SK-N-SH (cell line): Measurements from ENCODE around the gene PHGDH. TPM values are rescaled to one million over a fixed set of nuclear protein-coding genes. Genes with fewer than 3 reads are reported as not detected.

Experiments used
- CTCF ChIA-PET: fragments of 300-600, 350-600 bp; formaldehyde crosslinking; extraction: SDS; loops from one replicate; lab custom pipeline; 2021; lab: Yijun Ruan, JAX
- POLR2A ChIA-PET: fragments of 350-600 bp; sonication (Branson Sonifier 250); formaldehyde crosslinking; extraction: SDS; loops from one replicate; lab custom pipeline; 2020; ENCODE audit warnings: antibody characterized with exemption, inconsistent platforms; lab: Yijun Ruan, JAX
- DNase-seq: peaks from one replicate; pipeline ENCODE4 v3.0.0; 2012
- H2AFZ ChIP-seq: fragments of 200-600 bp; sonication (generic); 2 replicates; pipeline ENCODE4 v1.8.1; 2016; ENCODE audit warnings: antibody characterized with exemption, mild to moderate bottlenecking, low read depth
- H3F3A ChIP-seq: fragments of 200-600 bp; sonication (generic); replicated peaks from 2 replicates; pipeline ENCODE3; 2016; ENCODE audit warnings: antibody characterized with exemption, mild to moderate bottlenecking; ENCODE audit not compliant: insufficient read depth
- H3K27ac ChIP-seq, 2 experiments: fragments of 200-500 bp in 1 of 2; fragments of 200-600 bp in 1 of 2; sonication (Bioruptor generic) in 1 of 2; sonication (generic), shearing (Covaris generic) in 1 of 2; 2 replicates each; pipeline versions ENCODE4 v1.5.1 to v1.6.1; 2014 to 2016; ENCODE audit warnings: low read depth in 2 of 2, inconsistent platforms in 1 of 2, low read length in 1 of 2, mild to moderate bottlenecking in 1 of 2, mixed read lengths in 1 of 2
- H3K27me3 ChIP-seq: fragments of 200-600 bp; sonication (generic), shearing (Covaris generic); 2 replicates; pipeline ENCODE4 v1.6.1; 2016; ENCODE audit warnings: mixed run types; ENCODE audit not compliant: insufficient read depth
- H3K36me3 ChIP-seq, 2 experiments: fragments of 200-500 bp in 1 of 2; fragments of 200-600 bp in 1 of 2; sonication (Bioruptor generic) in 1 of 2; sonication (generic) in 1 of 2; replicated peaks in 1 of 2; 2 replicates each; pipeline versions ENCODE3 to v1.5.1; 2014 to 2016; ENCODE audit warnings: low read length in 1 of 2, mild to moderate bottlenecking in 1 of 2; ENCODE audit not compliant: insufficient read depth in 2 of 2, control insufficient read depth in 1 of 2
- H3K4me1 ChIP-seq, 2 experiments: fragments of 200-500 bp in 1 of 2; fragments of 200-600 bp in 1 of 2; sonication (Bioruptor generic) in 1 of 2; sonication (generic), shearing (Covaris generic) in 1 of 2; 2 replicates each; pipeline versions ENCODE4 v1.5.1 to v1.6.1; 2014 to 2016; ENCODE audit warnings: low read depth in 1 of 2, low read length in 1 of 2, mixed run types in 1 of 2; ENCODE audit not compliant: insufficient read depth in 2 of 2, control insufficient read depth in 1 of 2
- H3K4me2 ChIP-seq: fragments of 200-600 bp; sonication (generic), shearing (Covaris generic); 2 replicates; pipeline ENCODE4 v1.6.1; 2017; ENCODE audit warnings: mixed run types
- H3K4me3 ChIP-seq, 2 experiments: fragments of 200-500 bp in 1 of 2; fragments of 200-600 bp in 1 of 2; sonication (Bioruptor generic) in 1 of 2; sonication (generic), shearing (Covaris generic) in 1 of 2; 2 replicates each; pipeline versions ENCODE4 v1.5.1 to v1.8.1; 2014 to 2016; ENCODE audit warnings: low read depth in 2 of 2, inconsistent platforms in 1 of 2, low read length in 1 of 2, mild to moderate bottlenecking in 1 of 2, mixed read lengths in 1 of 2, moderate library complexity in 1 of 2
- H3K79me2 ChIP-seq: fragments of 200-600 bp; sonication (generic); 2 replicates; pipeline ENCODE4 v1.8.1; 2017; ENCODE audit warnings: mild to moderate bottlenecking; ENCODE audit not compliant: insufficient read depth
- H3K9ac ChIP-seq: fragments of 200-600 bp; sonication (generic); 2 replicates; pipeline ENCODE4 v1.6.1; 2017; ENCODE audit warnings: mixed run types
- H3K9me2 ChIP-seq: fragments of 200-600 bp; sonication (generic); 2 replicates; pipeline ENCODE4 v1.6.1; 2017; ENCODE audit warnings: mixed run types
- H3K9me3 ChIP-seq: fragments of 200-600 bp; sonication (generic); 2 replicates; pipeline ENCODE4 v1.6.1; 2017; ENCODE audit warnings: mixed run types, mild to moderate bottlenecking, moderate library complexity
- H4K20me1 ChIP-seq: fragments of 200-600 bp; sonication (generic); 2 replicates; pipeline ENCODE4 v1.6.1; 2017; ENCODE audit warnings: mild to moderate bottlenecking, mixed run types; ENCODE audit not compliant: insufficient read depth
- FOSL2 ChIP-seq: IDR thresholded peaks from 2 replicates; pipeline ENCODE4 v1.4.0; 2012; ENCODE audit warnings: low read depth, mild to moderate bottlenecking, moderate library complexity, borderline replicate concordance
- GABPA ChIP-seq: IDR thresholded peaks from 2 replicates; pipeline ENCODE4 v1.4.0; 2012; ENCODE audit warnings: low read depth, mild to moderate bottlenecking
- GATA2 ChIP-seq: sonication (generic); formaldehyde crosslinking; IDR thresholded peaks from 2 replicates; pipeline ENCODE4 v1.5.0; 2020; ENCODE audit warnings: mild to moderate bottlenecking, missing genetic modification reagents
- MEF2A ChIP-seq: IDR thresholded peaks from 2 replicates; pipeline ENCODE4 v1.4.0; 2012; ENCODE audit warnings: low read depth, borderline replicate concordance
- MXI1 ChIP-seq: IDR thresholded peaks from 2 replicates; pipeline ENCODE4 v1.6.1; 2012; ENCODE audit warnings: mild to moderate bottlenecking, low read depth, low read length, improper control_type of control experiment
- RFX5 ChIP-seq: IDR thresholded peaks from 2 replicates; pipeline ENCODE4 v1.6.1; 2012; ENCODE audit warnings: mild to moderate bottlenecking, improper control_type of control experiment, low read length
- TAF1 ChIP-seq: IDR thresholded peaks from 2 replicates; pipeline ENCODE4 v1.6.1; 2012; ENCODE audit warnings: low read depth, mild to moderate bottlenecking, low read length, moderate library complexity, borderline replicate concordance
- TCF12 ChIP-seq: IDR thresholded peaks from 2 replicates; pipeline ENCODE4 v1.4.0; 2012
- TEAD4 ChIP-seq: IDR thresholded peaks from 2 replicates; pipeline ENCODE4 v1.4.0; 2012; ENCODE audit warnings: mild to moderate bottlenecking, borderline replicate concordance; ENCODE audit not compliant: insufficient read depth
- USF1 ChIP-seq: IDR thresholded peaks from 2 replicates; pipeline ENCODE4 v1.4.0; 2012; ENCODE audit warnings: low read depth, borderline replicate concordance
- USF2 ChIP-seq: fragments of 150-350 bp; IDR thresholded peaks from 2 replicates; pipeline ENCODE4 v1.6.1; 2017; ENCODE audit warnings: antibody characterized with exemption, low read length, low read depth, borderline replicate concordance
- WGBS: methylation state at CpG from one replicate; pipeline ENCODE4 v1.1.6; 2017; ENCODE audit warnings: low lambda C conversion rate; 5-methylcytosine and 5-hydroxymethylcytosine counted together
- polyA plus RNA-seq, 3 experiments: library from polyadenylated mRNA; depleted of rRNA; stranded (reverse); fragments of >200 nt; gene quantifications; 2 replicates each; pipeline ENCODE4 v1.2.3, GENCODE V29; 2012
- TF ChIP-seq, protein P1 (sequence below): IDR thresholded peaks from 2 replicates; pipeline ENCODE4; 2012
- TF ChIP-seq, protein P2 (sequence below): fragments of 150-350 bp; IDR thresholded peaks from 2 replicates; pipeline ENCODE4 v1.6.1; 2016; ENCODE audit warnings: mild to moderate bottlenecking, low read depth, low read length
- TF ChIP-seq, protein P3 (sequence below): IDR thresholded peaks from 2 replicates; pipeline ENCODE4 v1.4.0; 2012; ENCODE audit warnings: low read depth, borderline replicate concordance

PHGDH gene
- polyA plus RNA-seq, 1 of the 3 experiments (the other 2 are of a cell fraction): 30.2 TPM

DNA sequence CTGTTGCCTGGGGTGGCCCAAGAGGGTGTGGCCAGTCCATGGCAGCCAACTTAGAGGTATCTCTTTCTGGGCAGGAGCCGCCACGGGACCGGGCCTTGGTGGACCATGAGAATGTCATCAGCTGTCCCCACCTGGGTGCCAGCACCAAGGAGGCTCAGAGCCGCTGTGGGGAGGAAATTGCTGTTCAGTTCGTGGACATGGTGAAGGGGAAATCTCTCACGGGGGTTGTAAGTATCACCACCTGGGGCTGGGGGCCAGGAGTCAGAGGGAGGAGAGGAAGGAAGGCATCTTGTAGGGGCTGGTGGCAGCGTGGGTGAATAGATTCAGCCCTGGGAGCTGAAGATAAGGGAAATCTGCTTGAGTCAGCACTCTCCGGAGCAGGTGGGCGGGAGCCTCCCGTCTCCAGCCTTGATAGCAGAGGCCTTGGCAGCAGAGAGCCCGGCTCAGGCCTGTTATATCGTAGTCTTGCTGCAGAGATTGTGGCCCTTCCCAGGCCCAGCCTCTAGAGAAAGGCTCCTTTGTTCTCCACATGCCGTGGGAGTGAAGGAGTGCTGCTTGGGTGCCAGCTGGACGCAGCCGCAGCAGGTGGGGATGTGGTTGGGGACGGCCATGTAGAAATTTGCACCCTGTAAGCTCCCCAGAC lies 25.4 kb downstream of the PHGDH start:
- Histone ChIP-seq H3K27ac (no peak overlapping the region; a peak in 1 of 4 replicates), H3K9me2 (no peaks in the 10 kb centered on the region)
- CTCF ChIA-PET: interaction anchor here (1.4 kb wide), 1 partner anchor 22 kb away, joined by 4 read pairs; no protein-coding TSS in a partner anchor

DNA sequence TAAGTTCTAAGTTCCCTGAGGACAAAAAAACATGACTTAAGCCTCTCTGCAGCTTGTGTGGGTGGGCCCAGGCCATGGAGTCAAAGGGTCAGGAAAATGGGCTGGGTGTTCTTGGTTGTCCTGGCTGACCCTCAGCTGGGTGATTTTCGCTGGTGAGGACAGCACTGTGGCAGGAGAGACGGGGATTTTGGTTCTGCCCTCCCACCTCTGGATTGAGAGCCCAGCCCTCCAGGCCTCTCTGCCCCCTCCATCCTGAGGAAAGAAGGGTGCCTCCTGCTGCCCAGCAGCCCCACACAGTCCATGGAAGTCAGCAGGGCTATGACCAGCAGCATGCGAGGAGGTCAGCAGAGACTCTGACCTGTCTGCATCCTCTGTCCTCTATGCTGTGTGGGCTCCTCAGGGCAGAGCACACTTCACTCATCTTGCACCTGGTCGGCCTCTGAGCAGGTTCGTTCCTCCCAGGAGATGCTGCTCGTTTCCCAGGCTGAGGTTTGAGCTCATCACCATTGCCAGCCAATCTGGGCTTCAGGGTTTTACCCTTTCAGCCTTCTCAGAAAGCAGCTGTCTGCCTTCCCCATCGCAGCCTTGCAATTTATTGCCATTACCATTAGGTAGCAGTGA lies 26.5 kb downstream of the PHGDH start:
- CTCF ChIA-PET: interaction anchor here (1.4 kb wide), 1 partner anchor 23 kb away, joined by 4 read pairs; no protein-coding TSS in a partner anchor
- H4K20me1 ChIP-seq: no peaks in the 10 kb centered on the region

More for the DNA sequence above, 25.4 kb downstream of the PHGDH start:
- 95% methylated on average over 10 of the region's 16 CpGs for WGBS
- H3K9ac ChIP-seq: no peak overlapping the region
- H3K79me2 ChIP-seq: no peaks in the 10 kb centered on the region
- H3K4me3 ChIP-seq: no peak overlapping the region
- H3K4me2 ChIP-seq: no peak overlapping the region
- POLR2A ChIA-PET: interaction anchor here (0.8 kb wide), 1 partner anchor 441 kb away, joined by 3 read pairs; no protein-coding TSS in a partner anchor
- H3F3A ChIP-seq: no peaks in the 10 kb centered on the region
- no peak for TF ChIP-seq TCF12
- TF ChIP-seq, protein P1, sequence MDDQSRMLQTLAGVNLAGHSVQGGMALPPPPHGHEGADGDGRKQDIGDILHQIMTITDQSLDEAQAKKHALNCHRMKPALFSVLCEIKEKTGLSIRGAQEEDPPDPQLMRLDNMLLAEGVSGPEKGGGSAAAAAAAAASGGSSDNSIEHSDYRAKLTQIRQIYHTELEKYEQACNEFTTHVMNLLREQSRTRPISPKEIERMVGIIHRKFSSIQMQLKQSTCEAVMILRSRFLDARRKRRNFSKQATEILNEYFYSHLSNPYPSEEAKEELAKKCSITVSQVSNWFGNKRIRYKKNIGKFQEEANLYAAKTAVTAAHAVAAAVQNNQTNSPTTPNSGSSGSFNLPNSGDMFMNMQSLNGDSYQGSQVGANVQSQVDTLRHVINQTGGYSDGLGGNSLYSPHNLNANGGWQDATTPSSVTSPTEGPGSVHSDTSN: no peak
- TF ChIP-seq, all 33 proteins: peak for 0
- H3K36me3 ChIP-seq: peaks cover 7 to 50% of the 10 kb centered on the region in 2 experiments
- H3K4me1 ChIP-seq: peaks cover 0 to 17% of the 10 kb centered on the region in 2 experiments; a peak in 1 of 4 replicates
- H4K20me1 ChIP-seq: no peaks in the 10 kb centered on the region
- DNase-seq: no peak
- no peak overlapping the region for H2AFZ ChIP-seq
- H3K27me3 ChIP-seq: no peaks in the 10 kb centered on the region
- no peaks in the 10 kb centered on the region for H3K9me3 ChIP-seq

More for the DNA sequence above, 26.5 kb downstream of the PHGDH start:
- Histone ChIP-seq H2AFZ (no peak overlapping the region), H3K9ac (no peak overlapping the region), H3K4me3 (no peak overlapping the region), H3K79me2 (no peaks in the 10 kb centered on the region), H3K4me2 (no peak overlapping the region), H3K27ac (no peak overlapping the region), H3K27me3 (no peaks in the 10 kb centered on the region), H3K4me1 (peaks cover 0 to 9% of the 10 kb centered on the region in 2 experiments; a peak in 1 of 4 replicates), H3K36me3 (peaks cover 7 to 55% of the 10 kb centered on the region in 2 experiments), H3F3A (no peaks in the 10 kb centered on the region), H3K9me2 (no peaks in the 10 kb centered on the region), H3K9me3 (no peaks in the 10 kb centered on the region)
- 87% methylated on average over 4 of the region's 7 CpGs for WGBS
- POLR2A ChIA-PET: interaction anchor here (0.8 kb wide), 1 partner anchor 440 kb away, joined by 3 read pairs; no protein-coding TSS in a partner anchor
- TF ChIP-seq USF1 (no peak), USF2 (no peak), GATA2 (CRISPR knock-in tag) (no peak), TEAD4 (no peak), MEF2A (no peak), MXI1 (no peak), RFX5 (no peak), TCF12 (no peak), TAF1 (no peak), GABPA (no peak), FOSL2 (no peak)
- TF ChIP-seq, protein P1: no peak
- TF ChIP-seq, protein P2, sequence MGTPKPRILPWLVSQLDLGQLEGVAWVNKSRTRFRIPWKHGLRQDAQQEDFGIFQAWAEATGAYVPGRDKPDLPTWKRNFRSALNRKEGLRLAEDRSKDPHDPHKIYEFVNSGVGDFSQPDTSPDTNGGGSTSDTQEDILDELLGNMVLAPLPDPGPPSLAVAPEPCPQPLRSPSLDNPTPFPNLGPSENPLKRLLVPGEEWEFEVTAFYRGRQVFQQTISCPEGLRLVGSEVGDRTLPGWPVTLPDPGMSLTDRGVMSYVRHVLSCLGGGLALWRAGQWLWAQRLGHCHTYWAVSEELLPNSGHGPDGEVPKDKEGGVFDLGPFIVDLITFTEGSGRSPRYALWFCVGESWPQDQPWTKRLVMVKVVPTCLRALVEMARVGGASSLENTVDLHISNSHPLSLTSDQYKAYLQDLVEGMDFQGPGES: no peak
- TF ChIP-seq, protein P3, sequence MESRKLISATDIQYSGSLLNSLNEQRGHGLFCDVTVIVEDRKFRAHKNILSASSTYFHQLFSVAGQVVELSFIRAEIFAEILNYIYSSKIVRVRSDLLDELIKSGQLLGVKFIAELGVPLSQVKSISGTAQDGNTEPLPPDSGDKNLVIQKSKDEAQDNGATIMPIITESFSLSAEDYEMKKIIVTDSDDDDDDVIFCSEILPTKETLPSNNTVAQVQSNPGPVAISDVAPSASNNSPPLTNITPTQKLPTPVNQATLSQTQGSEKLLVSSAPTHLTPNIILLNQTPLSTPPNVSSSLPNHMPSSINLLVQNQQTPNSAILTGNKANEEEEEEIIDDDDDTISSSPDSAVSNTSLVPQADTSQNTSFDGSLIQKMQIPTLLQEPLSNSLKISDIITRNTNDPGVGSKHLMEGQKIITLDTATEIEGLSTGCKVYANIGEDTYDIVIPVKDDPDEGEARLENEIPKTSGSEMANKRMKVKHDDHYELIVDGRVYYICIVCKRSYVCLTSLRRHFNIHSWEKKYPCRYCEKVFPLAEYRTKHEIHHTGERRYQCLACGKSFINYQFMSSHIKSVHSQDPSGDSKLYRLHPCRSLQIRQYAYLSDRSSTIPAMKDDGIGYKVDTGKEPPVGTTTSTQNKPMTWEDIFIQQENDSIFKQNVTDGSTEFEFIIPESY: no peak
- DNase-seq: no peak
